Astrocyte (in vitro differentiated cells and primary cell): ENCODE results near the gene PHLDA2. TPM values are rescaled to one million over a fixed set of nuclear protein-coding genes. Genes with fewer than 3 reads are reported as not detected.

Experiments used
- DNase-seq: peaks from one replicate; pipeline ENCODE4 v3.0.0-alpha.2; 2010; ENCODE audit warnings: low read depth
- FAIRE-seq: peaks from 2 replicates; lab custom pipeline; 2011; peaks lifted over from hg19 to GRCh38; lab: Jason Lieb, UNC
- H2AFZ ChIP-seq: 2 replicates; pipeline ENCODE4 v1.6.0; 2012; ENCODE audit warnings: low read depth, low read length, inconsistent platforms
- H3K27ac ChIP-seq: 2 replicates; pipeline ENCODE4 v1.5.1; 2011; ENCODE audit warnings: low read depth, low read length, inconsistent platforms
- H3K27me3 ChIP-seq: 2 replicates; pipeline ENCODE4 v1.6.0; 2011; ENCODE audit warnings: low read length, inconsistent platforms; ENCODE audit not compliant: insufficient read depth
- H3K36me3 ChIP-seq: 2 replicates; pipeline ENCODE4 v1.5.1; 2011; ENCODE audit warnings: low read length, inconsistent platforms; ENCODE audit not compliant: insufficient read depth
- H3K4me1 ChIP-seq: 2 replicates; pipeline ENCODE4 v1.5.1; 2011; ENCODE audit warnings: low read length, inconsistent platforms; ENCODE audit not compliant: insufficient read depth
- H3K4me2 ChIP-seq: 2 replicates; pipeline ENCODE4 v1.6.0; 2012; ENCODE audit warnings: low read length, inconsistent platforms
- H3K4me3 ChIP-seq: 2 replicates; pipeline ENCODE4 v1.5.1; 2011; ENCODE audit warnings: low read depth, mild to moderate bottlenecking, low read length, inconsistent platforms; ENCODE audit not compliant: insufficient read depth
- H3K79me2 ChIP-seq: 2 replicates; pipeline ENCODE4 v1.6.0; 2012; ENCODE audit warnings: mild to moderate bottlenecking, low read length, inconsistent platforms; ENCODE audit not compliant: insufficient read depth
- H3K9ac ChIP-seq: 2 replicates; pipeline ENCODE4 v1.6.0; 2012; ENCODE audit warnings: mild to moderate bottlenecking, low read length, inconsistent platforms
- H3K9me3 ChIP-seq: 2 replicates; pipeline ENCODE4 v1.5.1; 2012; ENCODE audit warnings: low read depth, mild to moderate bottlenecking, low read length, inconsistent platforms; ENCODE audit not compliant: insufficient read depth
- H4K20me1 ChIP-seq: 2 replicates; pipeline ENCODE4 v1.6.0; 2012; ENCODE audit warnings: low read length, inconsistent platforms; ENCODE audit not compliant: insufficient read depth
- H3K27ac Mint-ChIP-seq: one replicate; pipeline ENCODE4 v1.8.0; 2021; ENCODE audit warnings: mild to moderate bottlenecking, mixed read lengths; ENCODE audit not compliant: unreplicated experiment
- H3K27me3 Mint-ChIP-seq: one replicate; pipeline ENCODE4 v1.8.0; 2021; ENCODE audit warnings: low read depth, mixed read lengths; ENCODE audit not compliant: unreplicated experiment
- H3K36me3 Mint-ChIP-seq: one replicate; pipeline ENCODE4 v1.8.0; 2021; ENCODE audit warnings: low read depth, mixed read lengths; ENCODE audit not compliant: unreplicated experiment
- H3K4me1 Mint-ChIP-seq: one replicate; pipeline ENCODE4 v1.8.0; 2021; ENCODE audit warnings: low read depth, mixed read lengths; ENCODE audit not compliant: unreplicated experiment
- H3K4me3 Mint-ChIP-seq: one replicate; pipeline ENCODE4 v1.8.0; 2021; ENCODE audit warnings: mild to moderate bottlenecking, moderate library complexity, mixed read lengths; ENCODE audit not compliant: unreplicated experiment
- H3K9me3 Mint-ChIP-seq: one replicate; pipeline ENCODE4 v1.8.0; 2021; ENCODE audit warnings: mild to moderate bottlenecking, mixed read lengths; ENCODE audit not compliant: unreplicated experiment
- EZH2 ChIP-seq: IDR thresholded peaks from 2 replicates; pipeline ENCODE4 v1.6.1; 2012; ENCODE audit warnings: mild to moderate bottlenecking, low read length, inconsistent platforms; ENCODE audit not compliant: insufficient read depth
- total RNA-seq: library from RNA; stranded (reverse); gene quantifications from 2 replicates; pipeline ENCODE4 v1.2.1, GENCODE V29; 2021
- TF ChIP-seq, protein P1 (sequence below): IDR thresholded peaks from 2 replicates; pipeline ENCODE4 v1.5.1; 2011; ENCODE audit warnings: low read depth, mild to moderate bottlenecking, inconsistent platforms, low read length, moderate library complexity; ENCODE audit not compliant: insufficient read depth

PHLDA2 gene
- total RNA-seq, 1 donor from 2014 or later: 78.8 TPM

DNA sequence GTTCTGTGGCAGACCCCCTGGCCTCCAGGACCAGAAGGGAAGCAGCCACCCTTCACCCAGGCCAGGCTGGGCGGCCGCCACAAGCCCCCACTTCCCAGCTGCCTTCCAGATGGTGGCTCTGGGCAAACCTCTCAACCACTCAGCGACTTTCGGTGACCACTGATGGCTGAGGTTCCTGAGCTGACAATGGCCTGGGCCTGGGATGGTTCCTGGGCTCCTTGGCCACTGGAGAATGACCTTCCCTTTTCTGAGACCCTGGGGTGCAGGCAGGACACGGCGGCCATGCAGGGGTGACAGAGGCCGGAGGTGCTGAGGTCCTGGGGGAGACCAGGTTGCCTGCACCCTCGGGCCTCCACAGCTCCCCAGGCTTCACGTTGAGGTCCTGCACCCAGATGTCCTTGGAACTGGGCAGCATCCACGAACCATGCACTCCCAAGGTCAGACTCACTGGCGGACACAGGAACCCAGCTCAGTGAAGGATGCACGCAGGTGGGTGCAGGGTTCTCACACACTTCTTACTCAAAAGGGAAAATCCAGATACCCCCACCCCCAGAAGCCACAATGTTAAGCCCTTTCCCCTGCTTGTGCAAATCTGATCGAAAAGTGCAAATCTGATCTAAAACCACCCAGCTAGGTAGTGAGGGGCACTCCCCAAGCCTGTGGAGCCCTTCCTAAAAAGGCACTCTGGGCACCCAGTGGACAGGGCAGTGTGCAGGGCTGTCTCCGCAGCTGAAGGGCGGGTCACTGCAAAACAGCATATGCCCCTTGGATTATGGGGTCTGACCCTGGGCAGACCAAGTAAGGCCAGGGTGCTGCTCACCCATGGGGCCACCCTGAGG is 13.9 kb upstream of the PHLDA2 start:
- TF ChIP-seq EZH2: no peak
- TF ChIP-seq, protein P1, sequence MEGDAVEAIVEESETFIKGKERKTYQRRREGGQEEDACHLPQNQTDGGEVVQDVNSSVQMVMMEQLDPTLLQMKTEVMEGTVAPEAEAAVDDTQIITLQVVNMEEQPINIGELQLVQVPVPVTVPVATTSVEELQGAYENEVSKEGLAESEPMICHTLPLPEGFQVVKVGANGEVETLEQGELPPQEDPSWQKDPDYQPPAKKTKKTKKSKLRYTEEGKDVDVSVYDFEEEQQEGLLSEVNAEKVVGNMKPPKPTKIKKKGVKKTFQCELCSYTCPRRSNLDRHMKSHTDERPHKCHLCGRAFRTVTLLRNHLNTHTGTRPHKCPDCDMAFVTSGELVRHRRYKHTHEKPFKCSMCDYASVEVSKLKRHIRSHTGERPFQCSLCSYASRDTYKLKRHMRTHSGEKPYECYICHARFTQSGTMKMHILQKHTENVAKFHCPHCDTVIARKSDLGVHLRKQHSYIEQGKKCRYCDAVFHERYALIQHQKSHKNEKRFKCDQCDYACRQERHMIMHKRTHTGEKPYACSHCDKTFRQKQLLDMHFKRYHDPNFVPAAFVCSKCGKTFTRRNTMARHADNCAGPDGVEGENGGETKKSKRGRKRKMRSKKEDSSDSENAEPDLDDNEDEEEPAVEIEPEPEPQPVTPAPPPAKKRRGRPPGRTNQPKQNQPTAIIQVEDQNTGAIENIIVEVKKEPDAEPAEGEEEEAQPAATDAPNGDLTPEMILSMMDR: no peak
- H3K27me3 Mint-ChIP-seq: no peaks in the 10 kb centered on the region
- H3K36me3 Mint-ChIP-seq: peaks cover 22% of the 10 kb centered on the region
- Histone ChIP-seq H3K4me3 (no peak overlapping the region), H3K27ac (no peak overlapping the region), H3K79me2 (peaks cover 16% of the 10 kb centered on the region), H3K4me2 (no peak overlapping the region), H3K36me3 (peaks cover 17% of the 10 kb centered on the region), H3K27me3 (no peaks in the 10 kb centered on the region), H3K9me3 (peaks cover 9% of the 10 kb centered on the region), H3K4me1 (peaks cover 34% of the 10 kb centered on the region), H4K20me1 (peaks cover 15% of the 10 kb centered on the region), H2AFZ (no peak overlapping the region), H3K9ac (no peak overlapping the region)
- H3K4me3 Mint-ChIP-seq: no peak overlapping the region
- peaks cover 32% of the 10 kb centered on the region for H3K4me1 Mint-ChIP-seq
- H3K9me3 Mint-ChIP-seq: peaks cover 13% of the 10 kb centered on the region
- H3K27ac Mint-ChIP-seq: no peak overlapping the region
- FAIRE-seq: no peak
- DNase-seq: no peak

DNA sequence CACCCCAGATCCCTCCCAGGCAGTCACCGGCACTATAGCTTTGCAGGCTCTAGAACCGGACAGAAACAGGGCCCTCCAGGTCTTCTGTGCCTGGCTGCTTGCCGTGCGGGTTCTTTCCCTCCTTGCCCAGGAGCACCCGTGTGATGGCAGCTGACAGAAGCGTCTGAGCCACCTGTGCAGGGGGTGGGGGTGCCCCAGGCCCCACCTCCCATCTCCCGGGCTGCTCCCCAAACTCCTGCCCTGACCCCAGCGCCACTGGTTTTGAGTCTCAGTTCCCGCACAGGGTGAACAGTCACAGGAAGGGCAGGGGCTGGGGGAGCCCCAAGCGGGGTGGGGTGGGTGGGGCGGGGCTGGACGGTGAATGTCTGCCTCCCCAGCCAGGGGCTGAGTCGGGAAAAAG is 13.2 kb upstream of the PHLDA2 start:
- Histone ChIP-seq H3K9me3 (peaks cover 15% of the 10 kb centered on the region), H3K4me3 (no peak overlapping the region), H3K9ac (no peak overlapping the region), H3K79me2 (peaks cover 10% of the 10 kb centered on the region), H3K4me2 (no peak overlapping the region), H4K20me1 (peaks cover 15% of the 10 kb centered on the region), H3K27me3 (no peaks in the 10 kb centered on the region), H2AFZ (no peak overlapping the region), H3K27ac (no peak overlapping the region), H3K4me1 (peaks cover 34% of the 10 kb centered on the region), H3K36me3 (peaks cover 11% of the 10 kb centered on the region)
- Mint-ChIP-seq H3K4me3 (no peak overlapping the region), H3K27ac (no peak overlapping the region), H3K36me3 (peaks cover 20% of the 10 kb centered on the region), H3K27me3 (no peaks in the 10 kb centered on the region), H3K4me1 (peaks cover 31% of the 10 kb centered on the region), H3K9me3 (peaks cover 17% of the 10 kb centered on the region)
- DNase-seq: no peak
- no peak for FAIRE-seq
- no peak for TF ChIP-seq EZH2
- TF ChIP-seq, protein P1: no peak
